AG04449 (cell line): ENCODE results near the gene KLK10.
"Not testable (repeated sequence)": the region's sequence is repeated elsewhere in the genome, so short reads cannot be mapped to it uniquely, and the experiment has no call there.

ENCODE experiments used
- CTCF ChIA-PET: fragments of 350-600 bp; formaldehyde crosslinking; extraction: SDS; loops from one replicate; lab custom pipeline; 2021; ENCODE audit warnings: antibody characterized with exemption; lab: Yijun Ruan, JAX
- POLR2A ChIA-PET: fragments of 400-600, 350-600 bp; formaldehyde crosslinking; extraction: SDS; loops from one replicate; lab custom pipeline; 2020; ENCODE audit warnings: antibody characterized with exemption, inconsistent platforms; lab: Yijun Ruan, JAX
- DNase-seq: peaks from one replicate; pipeline ENCODE4 v3.0.0-alpha.2; 2010; ENCODE audit warnings: low read depth, low spot score
- H3K4me3 ChIP-seq: 2 replicates; pipeline ENCODE4 v1.5.1; 2011; ENCODE audit warnings: low read depth, mild to moderate bottlenecking, control low read depth, low read length
- TF ChIP-seq, protein P1 (sequence below): IDR thresholded peaks from one replicate; pipeline ENCODE4 v1.5.1; 2011; ENCODE audit warnings: mild to moderate bottlenecking, moderate library complexity, low read length, control low read depth, inconsistent platforms; ENCODE audit not compliant: insufficient read depth; ENCODE audit errors: missing control alignments

Gene KLK10

DNA sequence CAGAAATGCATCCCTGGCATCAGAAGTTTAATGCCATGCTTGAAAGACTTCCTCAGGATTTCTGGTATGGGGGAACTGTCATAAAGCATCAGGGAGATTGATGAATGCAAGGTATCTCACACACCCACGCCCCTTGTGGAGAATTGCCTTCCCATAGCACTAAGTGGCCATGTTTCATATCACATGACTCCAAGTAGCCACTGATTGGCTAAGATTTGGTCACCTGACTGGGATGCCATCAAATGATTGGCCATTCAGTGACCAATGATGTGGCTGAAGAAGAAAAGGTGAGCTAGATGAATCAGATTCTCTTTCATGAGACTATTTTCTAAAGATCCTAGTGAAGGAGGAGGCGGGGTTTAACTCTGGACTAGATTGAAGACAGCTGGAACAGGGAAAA is 25.4 kb downstream of the KLK10 start:
- ChIA-PET POLR2A (no interaction called here), CTCF (interaction anchor here (1.3 kb wide), 1 partner anchor 27 kb away, joined by 3 read pairs; no protein-coding TSS in a partner anchor)
- TF ChIP-seq, protein P1, sequence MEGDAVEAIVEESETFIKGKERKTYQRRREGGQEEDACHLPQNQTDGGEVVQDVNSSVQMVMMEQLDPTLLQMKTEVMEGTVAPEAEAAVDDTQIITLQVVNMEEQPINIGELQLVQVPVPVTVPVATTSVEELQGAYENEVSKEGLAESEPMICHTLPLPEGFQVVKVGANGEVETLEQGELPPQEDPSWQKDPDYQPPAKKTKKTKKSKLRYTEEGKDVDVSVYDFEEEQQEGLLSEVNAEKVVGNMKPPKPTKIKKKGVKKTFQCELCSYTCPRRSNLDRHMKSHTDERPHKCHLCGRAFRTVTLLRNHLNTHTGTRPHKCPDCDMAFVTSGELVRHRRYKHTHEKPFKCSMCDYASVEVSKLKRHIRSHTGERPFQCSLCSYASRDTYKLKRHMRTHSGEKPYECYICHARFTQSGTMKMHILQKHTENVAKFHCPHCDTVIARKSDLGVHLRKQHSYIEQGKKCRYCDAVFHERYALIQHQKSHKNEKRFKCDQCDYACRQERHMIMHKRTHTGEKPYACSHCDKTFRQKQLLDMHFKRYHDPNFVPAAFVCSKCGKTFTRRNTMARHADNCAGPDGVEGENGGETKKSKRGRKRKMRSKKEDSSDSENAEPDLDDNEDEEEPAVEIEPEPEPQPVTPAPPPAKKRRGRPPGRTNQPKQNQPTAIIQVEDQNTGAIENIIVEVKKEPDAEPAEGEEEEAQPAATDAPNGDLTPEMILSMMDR: no peak
- no peak for DNase-seq
- no peak overlapping the region for H3K4me3 ChIP-seq

DNA sequence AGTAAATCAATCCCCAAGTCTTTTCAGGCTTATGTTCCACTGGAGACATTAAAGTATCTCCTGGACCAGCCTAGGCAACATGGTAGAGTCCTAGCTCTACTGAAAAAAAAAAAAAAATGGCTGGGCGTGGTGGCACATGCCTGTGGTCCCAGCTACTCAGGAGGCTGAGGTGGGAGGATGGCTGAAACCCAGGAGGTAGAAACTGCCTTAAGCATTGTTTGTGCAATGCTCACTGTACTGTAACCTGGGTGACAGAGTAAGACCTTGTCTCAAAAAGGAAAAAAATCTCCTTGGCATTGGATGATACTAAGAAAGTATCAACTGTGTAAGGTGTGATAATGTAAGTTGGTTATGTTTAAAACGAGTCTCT is 26.9 kb downstream of the KLK10 start:
- TF ChIP-seq, protein P1: no peak
- POLR2A ChIA-PET: no interaction called here
- DNase-seq: no peak
- H3K4me3 ChIP-seq: no peak overlapping the region
- CTCF ChIA-PET: no interaction called here

DNA sequence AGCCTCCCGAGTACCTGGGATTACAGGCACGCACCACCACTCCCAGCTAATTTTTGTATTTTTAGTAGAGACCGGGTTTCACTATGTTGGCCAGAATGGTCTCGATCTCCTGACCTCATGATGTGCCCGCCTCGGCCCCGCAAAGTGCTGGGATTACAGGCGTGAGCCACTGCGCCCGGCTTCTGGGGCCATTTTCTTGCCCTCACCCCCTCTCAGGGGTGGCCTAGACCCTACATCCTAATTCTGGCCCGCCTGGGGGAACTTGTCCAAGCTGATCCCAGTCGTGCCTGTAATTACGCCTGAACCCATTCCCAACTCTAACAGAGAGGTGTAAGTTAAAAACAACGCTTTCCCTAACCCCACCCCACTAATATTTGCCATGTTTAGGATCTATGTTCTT is 35.1 kb downstream of the KLK10 start:
- CTCF ChIA-PET, POLR2A ChIA-PET, H3K4me3 ChIP-seq, DNase-seq: not testable (repeated sequence)

DNA sequence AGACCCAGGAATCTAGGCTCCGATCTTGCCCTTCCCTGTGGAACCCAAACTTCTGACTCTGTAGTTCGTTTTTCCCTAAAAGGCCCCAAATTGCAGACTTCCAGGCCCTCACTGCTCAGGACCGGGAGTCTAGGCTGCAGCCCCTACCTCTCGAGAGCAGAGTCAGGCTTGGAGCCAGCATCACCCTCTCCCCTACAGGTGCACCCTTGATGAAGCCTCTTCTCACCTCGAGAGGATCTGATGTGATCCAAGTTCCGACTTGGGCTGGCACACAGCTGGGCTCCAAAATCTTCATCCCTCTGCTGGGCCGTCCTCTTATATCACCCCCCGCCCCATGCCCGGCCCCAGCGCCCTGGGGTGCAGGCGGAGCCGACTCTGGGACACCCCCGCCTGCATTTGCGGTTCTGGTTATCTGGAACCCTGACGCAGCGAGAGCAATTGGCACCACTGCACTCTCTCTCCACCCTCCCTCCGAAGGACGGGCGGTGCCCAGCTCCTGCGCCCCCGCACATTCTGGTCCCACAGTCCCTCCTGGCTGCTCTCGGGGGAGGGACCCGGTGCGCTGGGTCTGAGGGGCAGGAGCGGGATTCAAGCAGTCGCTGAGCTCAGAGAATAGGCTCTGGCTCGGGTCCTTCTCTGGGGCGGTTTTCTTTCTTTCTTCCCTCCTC is 35.8 kb downstream of the KLK10 start, which contains the start of gene KLK7:
KLK7 (minus strand) TSS at position 293 of the 668 bp plus-strand sequence. CDS start 1,518 bp downstream, outside the sequence.
- no peak for DNase-seq
- no peak within 1 kb of the TSS for H3K4me3 ChIP-seq
- CTCF ChIA-PET: no interaction called here
- TF ChIP-seq, protein P1: no peak
- POLR2A ChIA-PET: no interaction called here

DNA sequence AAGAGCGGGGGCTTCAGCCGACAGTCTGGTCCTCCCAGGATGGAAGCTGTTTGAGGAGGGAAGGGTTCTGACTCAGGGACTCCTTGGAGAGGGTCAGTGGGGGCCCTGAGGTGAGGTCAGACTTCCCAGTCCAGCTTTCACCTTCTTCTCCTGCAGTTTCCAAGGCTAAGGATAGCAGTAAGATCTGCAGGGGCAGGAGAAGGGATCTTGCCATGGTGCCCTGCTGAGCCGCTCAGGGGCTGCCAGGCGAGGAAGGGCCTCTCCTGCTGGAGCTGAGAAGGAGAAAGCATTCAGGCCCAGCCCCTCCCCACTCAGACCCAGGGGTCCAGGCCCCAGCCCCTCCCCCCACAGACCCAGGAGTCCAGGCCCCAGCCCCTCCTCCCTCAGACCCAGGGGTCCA is 37.3 kb downstream of the KLK10 start:
- TF ChIP-seq, protein P1: no peak
- CTCF ChIA-PET: no interaction called here
- no peak overlapping the region for H3K4me3 ChIP-seq
- POLR2A ChIA-PET: no interaction called here
- DNase-seq: no peak

DNA sequence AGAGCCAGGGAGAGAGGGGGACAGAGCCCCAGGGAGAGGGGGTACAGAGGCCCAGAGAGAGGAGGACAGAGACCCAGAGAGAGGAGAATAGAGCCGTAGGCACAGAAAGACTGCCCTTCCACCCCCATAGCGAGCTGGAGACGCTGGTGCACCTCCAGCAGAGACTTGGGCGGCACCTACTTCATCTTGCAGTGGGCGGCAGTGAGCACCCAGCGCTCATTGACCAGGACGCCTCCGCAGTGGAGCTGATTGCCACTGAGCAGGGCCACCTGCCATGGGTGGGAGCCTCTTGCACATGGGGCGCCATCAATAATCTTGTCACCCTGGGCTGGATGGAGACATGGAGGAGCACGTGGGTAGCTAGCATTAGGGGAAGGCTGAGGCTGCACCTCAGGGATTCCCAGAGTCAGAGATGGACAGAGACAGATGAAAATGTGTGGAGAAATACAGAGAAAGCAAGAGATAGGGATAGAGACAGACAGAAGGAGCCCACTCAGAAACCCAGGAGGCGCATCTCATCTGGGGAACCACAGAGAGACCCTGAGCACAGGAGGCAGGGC is 37.8 kb downstream of the KLK10 start:
- DNase-seq: no peak
- CTCF ChIA-PET: no interaction called here
- TF ChIP-seq, protein P1: no peak
- no peak overlapping the region for H3K4me3 ChIP-seq
- POLR2A ChIA-PET: no interaction called here

DNA sequence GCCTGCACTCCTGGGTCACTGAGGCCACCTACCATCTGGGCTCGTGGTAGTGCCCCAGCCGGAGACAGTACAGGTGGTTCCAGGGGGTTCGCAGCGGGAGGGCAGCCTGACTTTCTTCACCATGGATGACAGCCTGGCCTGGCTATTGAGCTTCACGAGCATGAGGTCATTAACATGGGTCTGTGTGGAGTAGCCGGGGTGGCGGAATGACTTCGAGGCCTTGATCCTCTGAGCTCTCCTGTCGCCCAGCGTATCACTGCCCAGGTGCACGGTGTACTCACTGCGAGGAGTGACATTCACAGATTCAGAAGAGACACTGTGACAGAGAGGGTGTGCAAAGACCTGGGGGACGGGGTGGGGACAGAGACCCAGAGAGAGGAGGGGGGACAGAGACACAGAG is 39.3 kb downstream of the KLK10 start:
- POLR2A ChIA-PET: no interaction called here
- CTCF ChIA-PET: no interaction called here
- no peak overlapping the region for H3K4me3 ChIP-seq
- TF ChIP-seq, protein P1: no peak
- DNase-seq: no peak
